ENCODE measurements around the gene HOXA4. TPM values are rescaled to one million over a fixed set of nuclear protein-coding genes. Genes with fewer than 3 reads are reported as not detected.

Gene HOXA4
- total RNA-seq, 1 donor from 2014 or later: not detected

- Histone ChIP-seq H3K9me3 (ENCODE audit: low read depth) (no peaks in the 10 kb centered on the region), H3F3A (ENCODE audit: low read depth) (no peaks in the 10 kb centered on the region), H3K36me3 (no peaks in the 10 kb centered on the region), H3K4me3 (peak overlapping the region; percentile 5), H2AFZ (replicated peaks) (no peak overlapping the region), H3K27me3 (peaks cover 100% of the 10 kb centered on the region), H4K20me1 (ENCODE audit: low read depth) (peaks cover 76% of the 10 kb centered on the region), H3K4me2 (peak overlapping the region; percentile 38), H3K9ac (no peak overlapping the region), H3K79me2 (ENCODE audit: low read depth) (no peaks in the 10 kb centered on the region), H3K27ac (no peak overlapping the region), H3K4me1 (peaks cover 4% of the 10 kb centered on the region)
- Mint-ChIP-seq H3K9me3 (peaks cover 27% of the 10 kb centered on the region), H3K36me3 (peaks cover under 1% of the 10 kb centered on the region), H3K4me3 (peak overlapping the region; percentile 43), H3K27me3 (ENCODE audit: insufficient read depth, low read depth) (peaks cover 92% of the 10 kb centered on the region), H3K4me1 (peaks cover 8% of the 10 kb centered on the region), H3K27ac (no peak overlapping the region)
- TF ChIP-seq CTCF (IDR thresholded peaks at IDR 0.05) (no peak), EZH2phosphoT487 (IDR thresholded peaks at IDR 0.05) (peak; percentile 82), EZH2 (IDR thresholded peaks at IDR 0.05) (peak; percentile 86)
- DNase-seq (ENCODE audit: low spot score): no peak
Measured at GRCh38 chr7:27148031-27148755, 17.6 kb upstream of the HOXA4 start.

GRCh38 chr7:27147199-27148030 is 16.9 kb upstream of the HOXA4 start, which contains the start of gene HOXA6:
Gene HOXA6 (minus strand): TSS chr7:27147774. CDS start chr7:27147749, 25 bp downstream.
- Histone ChIP-seq H3K36me3 (no peaks in the 10 kb centered on the region), H3K9ac (no peak within 1 kb of the TSS), H3K4me1 (peaks cover 7% of the 10 kb centered on the region), H3K9me3 (ENCODE audit: low read depth) (no peaks in the 10 kb centered on the region), H3F3A (ENCODE audit: low read depth) (no peaks in the 10 kb centered on the region), H3K27ac (no peak within 1 kb of the TSS), H3K79me2 (ENCODE audit: low read depth) (no peaks in the 10 kb centered on the region), H3K4me3 (peak within 1 kb of the TSS; percentile 5), H3K4me2 (peak within 1 kb of the TSS; percentile 38), H4K20me1 (ENCODE audit: low read depth) (peaks cover 76% of the 10 kb centered on the region), H3K27me3 (peaks cover 100% of the 10 kb centered on the region), H2AFZ (replicated peaks) (no peak within 1 kb of the TSS)
- DNase-seq (ENCODE audit: low spot score): no peak
- H3K27me3 Mint-ChIP-seq (ENCODE audit: insufficient read depth, low read depth): peaks cover 91% of the 10 kb centered on the region
- H3K27ac Mint-ChIP-seq: no peak within 1 kb of the TSS
- TF ChIP-seq CTCF (IDR thresholded peaks at IDR 0.05) (no peak), EZH2 (IDR thresholded peaks at IDR 0.05) (peak; percentile 88), EZH2phosphoT487 (IDR thresholded peaks at IDR 0.05) (peak; percentile 71)
- H3K4me3 Mint-ChIP-seq: peak within 1 kb of the TSS; percentile 43
- H3K4me1 Mint-ChIP-seq: peaks cover 12% of the 10 kb centered on the region
- H3K9me3 Mint-ChIP-seq: peaks cover 29% of the 10 kb centered on the region
- H3K36me3 Mint-ChIP-seq: no peaks in the 10 kb centered on the region

GRCh38 chr7:27146491-27147198 is 16.1 kb upstream of the HOXA4 start:
- H2AFZ ChIP-seq (replicated peaks): no peak overlapping the region
- Mint-ChIP-seq H3K4me3 (no peak overlapping the region), H3K4me1 (peaks cover 12% of the 10 kb centered on the region), H3K9me3 (peaks cover 26% of the 10 kb centered on the region), H3K27ac (no peak overlapping the region), H3K27me3 (ENCODE audit: insufficient read depth, low read depth) (peaks cover 91% of the 10 kb centered on the region), H3K36me3 (no peaks in the 10 kb centered on the region)
- H3K27me3 ChIP-seq: peaks cover 100% of the 10 kb centered on the region
- no peaks in the 10 kb centered on the region for H3K9me3 ChIP-seq (ENCODE audit: low read depth)
- no peaks in the 10 kb centered on the region for H3F3A ChIP-seq (ENCODE audit: low read depth)
- H3K79me2 ChIP-seq (ENCODE audit: low read depth): no peaks in the 10 kb centered on the region
- no peak overlapping the region for H3K4me2 ChIP-seq
- no peak for DNase-seq (ENCODE audit: low spot score)
- no peak for TF ChIP-seq EZH2 (IDR thresholded peaks at IDR 0.05)
- H3K4me1 ChIP-seq: peaks cover 7% of the 10 kb centered on the region
- H3K4me3 ChIP-seq: no peak overlapping the region
- no peak overlapping the region for H3K9ac ChIP-seq
- no peaks in the 10 kb centered on the region for H3K36me3 ChIP-seq
- no peak overlapping the region for H3K27ac ChIP-seq
- H4K20me1 ChIP-seq (ENCODE audit: low read depth): peaks cover 76% of the 10 kb centered on the region

Data from neural progenitor cell (in vitro differentiated cells).